Measurements from ENCODE around the gene B3GALNT2.

The B3GALNT2 gene

DNA sequence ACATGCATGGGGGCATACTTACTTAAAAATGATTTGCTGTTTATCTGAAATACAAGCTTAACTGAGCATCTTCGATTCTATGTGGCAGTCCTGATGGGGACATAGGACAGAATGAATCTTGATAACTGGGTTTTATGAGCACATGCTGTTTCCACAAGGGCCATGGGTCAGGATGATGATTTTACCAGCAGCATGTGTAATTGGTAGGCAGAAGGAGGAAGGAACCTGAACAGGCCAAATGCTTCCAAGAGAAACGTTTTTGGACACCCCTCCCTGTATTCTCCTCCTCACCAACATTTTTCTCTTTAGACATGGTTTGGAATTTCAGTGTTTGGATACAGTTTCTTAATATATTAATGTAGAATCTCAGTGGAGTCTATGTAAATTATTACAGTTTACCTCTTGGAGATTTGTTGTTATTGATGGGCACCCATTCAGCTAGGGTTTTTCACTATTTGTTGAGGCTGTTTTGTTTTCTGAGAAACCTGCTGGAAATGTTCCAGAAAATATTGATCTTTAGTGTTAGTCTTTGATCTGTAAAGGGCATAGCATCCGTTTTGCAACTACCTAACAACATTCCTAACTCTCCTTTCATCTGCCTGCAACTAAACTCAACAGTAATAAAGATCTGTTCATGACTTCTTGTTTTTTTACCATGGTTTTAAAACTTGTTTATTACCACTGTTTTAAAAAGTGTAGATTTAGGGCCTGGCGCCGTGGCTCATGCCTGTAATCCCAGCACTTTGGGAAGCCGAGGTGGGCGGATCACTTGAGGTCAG is 95.0 kb downstream of the B3GALNT2 start:
- Histone ChIP-seq H3K27ac (ENCODE audit: low read depth, low read length) (no peak overlapping the region), H3K79me2 (ENCODE audit: control insufficient read depth, insufficient read depth, low read length, unreplicated experiment) (peaks cover 3% of the 10 kb centered on the region), H3K4me3 (ENCODE audit: low read depth, low read length) (no peak overlapping the region), H3K27me3 (ENCODE audit: insufficient read depth, low read length) (no peaks in the 10 kb centered on the region), H3K4me1 (ENCODE audit: control insufficient read depth, insufficient read depth, low read length, unreplicated experiment) (peaks cover 16% of the 10 kb centered on the region), H3K36me3 (ENCODE audit: insufficient read depth, low read length) (no peaks in the 10 kb centered on the region), H2AFZ (ENCODE audit: low read length, unreplicated experiment) (no peak overlapping the region)

DNA sequence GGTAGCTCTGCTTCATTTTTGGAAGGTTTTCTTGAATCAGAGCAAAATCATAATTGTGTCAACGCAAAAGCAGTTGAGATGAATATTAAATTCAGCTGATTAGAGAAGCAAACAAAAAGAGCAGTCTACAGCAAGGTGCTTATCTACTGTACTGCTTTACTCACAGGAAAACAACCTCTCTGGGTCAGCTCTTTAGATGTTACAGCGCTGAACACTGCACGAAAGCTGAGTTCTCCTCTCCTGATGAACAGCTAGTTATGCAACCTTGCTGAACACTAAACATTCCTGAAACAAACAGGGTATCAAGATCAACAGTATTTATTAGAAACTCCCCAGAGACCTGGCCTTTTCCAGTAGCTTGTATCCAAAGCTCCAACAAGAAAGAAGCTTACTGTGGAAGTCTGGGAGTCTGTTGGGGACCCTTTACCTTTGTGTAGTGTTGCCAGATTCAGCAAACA is 95.7 kb downstream of the B3GALNT2 start:
- Histone ChIP-seq H3K27ac (ENCODE audit: low read depth, low read length) (no peak overlapping the region), H3K4me1 (ENCODE audit: control insufficient read depth, insufficient read depth, low read length, unreplicated experiment) (peaks cover 16% of the 10 kb centered on the region), H3K79me2 (ENCODE audit: control insufficient read depth, insufficient read depth, low read length, unreplicated experiment) (peaks cover 2% of the 10 kb centered on the region), H3K4me3 (ENCODE audit: low read depth, low read length) (no peak overlapping the region), H2AFZ (ENCODE audit: low read length, unreplicated experiment) (no peak overlapping the region), H3K36me3 (ENCODE audit: insufficient read depth, low read length) (no peaks in the 10 kb centered on the region), H3K27me3 (ENCODE audit: insufficient read depth, low read length) (no peaks in the 10 kb centered on the region)

DNA sequence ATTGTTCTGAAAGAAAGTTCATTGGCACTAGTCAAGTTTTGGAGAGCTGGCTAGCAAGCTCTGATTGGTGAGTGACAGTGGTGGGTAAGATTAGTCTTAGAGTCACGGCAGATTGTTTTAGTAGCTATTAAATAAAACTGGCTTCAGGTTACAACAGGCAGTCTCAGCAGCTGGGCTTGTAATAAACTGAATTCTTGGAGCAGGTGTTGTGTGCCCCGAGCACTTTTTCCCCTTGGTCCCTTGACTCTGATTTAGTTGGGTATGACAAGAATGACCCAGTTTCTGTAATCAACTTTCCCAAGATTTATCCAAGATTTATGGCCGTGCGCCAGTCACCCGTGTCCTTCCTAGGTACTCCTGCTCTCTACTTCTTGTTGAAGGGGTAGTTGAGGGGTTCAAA is 96.8 kb downstream of the B3GALNT2 start:
- no peaks in the 10 kb centered on the region for H3K36me3 ChIP-seq (ENCODE audit: insufficient read depth, low read length)
- no peak overlapping the region for H3K27ac ChIP-seq (ENCODE audit: low read depth, low read length)
- no peak overlapping the region for H2AFZ ChIP-seq (ENCODE audit: low read length, unreplicated experiment)
- peaks cover 1% of the 10 kb centered on the region for H3K79me2 ChIP-seq (ENCODE audit: control insufficient read depth, insufficient read depth, low read length, unreplicated experiment)
- no peaks in the 10 kb centered on the region for H3K27me3 ChIP-seq (ENCODE audit: insufficient read depth, low read length)
- peaks cover 15% of the 10 kb centered on the region for H3K4me1 ChIP-seq (ENCODE audit: control insufficient read depth, insufficient read depth, low read length, unreplicated experiment)
- H3K4me3 ChIP-seq (ENCODE audit: low read depth, low read length): no peak overlapping the region

DNA sequence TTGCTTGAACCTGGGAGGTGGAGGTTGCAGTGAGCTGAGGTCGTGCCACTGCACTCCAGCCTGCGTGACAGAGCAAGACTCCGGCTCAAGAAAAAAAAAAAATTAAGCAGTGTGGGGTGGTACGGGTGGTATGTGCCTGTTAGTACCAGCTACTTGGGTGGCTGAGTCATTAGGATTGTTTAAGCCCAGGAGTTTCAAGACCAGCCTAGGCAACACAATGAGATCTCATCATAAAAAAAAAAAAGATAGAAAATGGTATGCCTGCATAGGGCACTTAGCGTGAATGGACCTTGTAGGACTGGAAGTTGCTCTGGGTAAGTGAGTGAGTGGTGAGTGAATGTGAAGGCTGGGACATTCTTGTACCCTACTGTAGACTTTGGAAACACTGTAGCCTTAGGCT is 100.1 kb downstream of the B3GALNT2 start:
- no peaks in the 10 kb centered on the region for H3K27me3 ChIP-seq (ENCODE audit: insufficient read depth, low read length)
- no peak overlapping the region for H3K4me3 ChIP-seq (ENCODE audit: low read depth, low read length)
- peaks cover 15% of the 10 kb centered on the region for H3K4me1 ChIP-seq (ENCODE audit: control insufficient read depth, insufficient read depth, low read length, unreplicated experiment)
- H3K27ac ChIP-seq (ENCODE audit: low read depth, low read length): no peak overlapping the region
- no peaks in the 10 kb centered on the region for H3K36me3 ChIP-seq (ENCODE audit: insufficient read depth, low read length)
- H2AFZ ChIP-seq (ENCODE audit: low read length, unreplicated experiment): no peak overlapping the region
- H3K79me2 ChIP-seq (ENCODE audit: control insufficient read depth, insufficient read depth, low read length, unreplicated experiment): peaks cover 20% of the 10 kb centered on the region

DNA sequence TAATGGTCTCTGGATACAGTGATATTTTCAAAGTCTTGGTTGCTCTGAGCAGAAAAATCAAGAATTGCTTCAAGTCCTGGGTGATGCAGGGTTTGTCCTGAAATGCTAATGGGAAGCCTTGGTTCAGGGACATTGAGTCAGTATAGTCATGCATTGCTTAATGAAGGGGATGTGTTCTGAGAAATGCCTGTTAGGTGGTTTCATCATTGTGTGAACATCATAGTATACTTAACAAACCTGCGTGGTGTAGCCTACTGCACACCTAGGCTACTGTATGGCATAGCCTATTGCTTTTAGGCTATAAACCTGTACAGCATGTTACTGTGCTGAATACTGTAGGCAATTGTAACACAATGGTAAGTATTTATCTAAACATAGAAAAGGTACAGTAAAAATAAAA is 100.7 kb downstream of the B3GALNT2 start:
- Histone ChIP-seq H2AFZ (ENCODE audit: low read length, unreplicated experiment) (no peak overlapping the region), H3K27me3 (ENCODE audit: insufficient read depth, low read length) (no peaks in the 10 kb centered on the region), H3K79me2 (ENCODE audit: control insufficient read depth, insufficient read depth, low read length, unreplicated experiment) (peaks cover 25% of the 10 kb centered on the region), H3K4me3 (ENCODE audit: low read depth, low read length) (no peak overlapping the region), H3K36me3 (ENCODE audit: insufficient read depth, low read length) (no peaks in the 10 kb centered on the region), H3K4me1 (ENCODE audit: control insufficient read depth, insufficient read depth, low read length, unreplicated experiment) (peaks cover 10% of the 10 kb centered on the region), H3K27ac (ENCODE audit: low read depth, low read length) (no peak overlapping the region)

DNA sequence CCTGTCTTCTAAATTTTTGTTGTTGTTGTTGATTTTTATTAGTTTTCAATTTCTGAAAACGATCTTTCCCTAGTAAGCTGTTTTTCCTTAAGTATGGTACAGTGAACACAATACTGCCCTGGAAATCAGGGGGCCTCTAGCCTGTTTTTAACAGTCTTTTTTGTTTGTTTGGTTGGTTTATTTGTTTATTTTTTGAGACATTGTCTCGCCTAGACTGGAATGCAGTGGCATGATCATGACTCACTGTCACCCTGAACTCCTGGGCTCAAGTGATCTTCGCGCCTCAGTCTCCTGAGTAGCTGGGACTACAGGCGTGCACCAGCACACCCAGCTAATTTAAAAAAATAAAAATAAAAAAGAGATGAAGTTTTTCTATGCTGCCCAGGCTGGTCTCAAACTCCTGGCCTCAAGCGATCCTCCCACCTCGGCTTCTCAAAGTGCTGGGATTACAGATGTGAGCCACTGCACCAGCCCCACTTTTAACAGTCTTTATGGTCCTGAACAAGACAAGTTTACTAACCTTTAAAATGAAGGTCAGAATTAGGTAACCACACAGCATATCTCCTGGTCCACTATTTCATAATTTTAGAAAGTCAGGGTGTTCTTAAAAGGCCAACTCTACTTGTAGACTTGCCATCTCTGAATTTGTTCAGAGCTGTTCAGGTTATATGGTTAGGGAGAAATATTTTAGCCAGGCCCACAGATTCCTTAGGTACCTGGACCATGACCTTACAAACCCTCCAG is 101.6 kb downstream of the B3GALNT2 start:
- Histone ChIP-seq H3K4me3 (ENCODE audit: low read depth, low read length) (no peak overlapping the region), H3K4me1 (ENCODE audit: control insufficient read depth, insufficient read depth, low read length, unreplicated experiment) (peaks cover 18% of the 10 kb centered on the region), H2AFZ (ENCODE audit: low read length, unreplicated experiment) (no peak overlapping the region), H3K36me3 (ENCODE audit: insufficient read depth, low read length) (no peaks in the 10 kb centered on the region), H3K79me2 (ENCODE audit: control insufficient read depth, insufficient read depth, low read length, unreplicated experiment) (peaks cover 28% of the 10 kb centered on the region), H3K27ac (ENCODE audit: low read depth, low read length) (no peak overlapping the region), H3K27me3 (ENCODE audit: insufficient read depth, low read length) (no peaks in the 10 kb centered on the region)

DNA sequence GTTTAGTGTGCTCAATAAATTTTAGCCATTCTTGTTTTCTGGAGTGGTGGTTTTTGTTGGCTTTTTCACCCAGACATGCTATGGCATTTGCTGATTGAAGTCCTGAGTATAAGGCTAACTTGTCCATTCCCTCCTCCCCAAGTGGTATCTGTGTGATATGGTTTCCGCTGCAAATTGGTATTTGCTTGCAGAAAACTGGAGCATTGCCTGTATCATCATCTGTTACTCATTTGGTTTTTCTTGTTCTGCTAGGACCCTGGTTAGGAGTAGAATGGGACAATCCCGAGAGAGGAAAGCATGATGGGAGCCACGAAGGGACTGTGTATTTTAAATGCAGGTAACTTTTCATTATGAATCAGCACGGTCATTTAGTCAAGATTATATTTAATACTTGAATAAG is 103.0 kb downstream of the B3GALNT2 start:
- peaks cover 23% of the 10 kb centered on the region for H3K4me1 ChIP-seq (ENCODE audit: control insufficient read depth, insufficient read depth, low read length, unreplicated experiment)
- no peak overlapping the region for H3K4me3 ChIP-seq (ENCODE audit: low read depth, low read length)
- no peaks in the 10 kb centered on the region for H3K36me3 ChIP-seq (ENCODE audit: insufficient read depth, low read length)
- no peaks in the 10 kb centered on the region for H3K27me3 ChIP-seq (ENCODE audit: insufficient read depth, low read length)
- no peak overlapping the region for H3K27ac ChIP-seq (ENCODE audit: low read depth, low read length)
- no peak overlapping the region for H2AFZ ChIP-seq (ENCODE audit: low read length, unreplicated experiment)
- peaks cover 37% of the 10 kb centered on the region for H3K79me2 ChIP-seq (ENCODE audit: control insufficient read depth, insufficient read depth, low read length, unreplicated experiment)

Data from ACC112 (cell line).